Naive thymus-derived CD4-positive, alpha-beta T cell (primary cell): Measurements from ENCODE around the gene WDFY3. TPM values are rescaled to one million over a fixed set of nuclear protein-coding genes. Genes with fewer than 3 reads are reported as not detected.

ENCODE experiments used
- ATAC-seq: fragments of 150-1000 bp; cut with Tn5 transposase; 2 replicates; pipeline ENCODE4 v1.10.0; 2021; ENCODE audit warnings: mild to moderate bottlenecking, moderate library complexity
- CTCF ChIA-PET: fragments of 350-600 bp; sonication (Branson Sonifier 250); formaldehyde crosslinking; loops from one replicate; lab custom pipeline; 2021; ENCODE audit warnings: antibody characterized with exemption; lab: Charles Lee
- POLR2A ChIA-PET: fragments of 350-600 bp; sonication (Branson Sonifier 250); formaldehyde crosslinking; loops from one replicate; lab custom pipeline; 2021; ENCODE audit warnings: antibody characterized with exemption, inconsistent platforms; lab: Charles Lee
- DNase-seq, 9 donors: peaks; one replicate each; pipeline versions ENCODE4 v3.0.0 to v3.0.0-alpha.2; 2020 to 2022; ENCODE audit warnings: mixed read lengths in 1 of 9
- H3K27ac ChIP-seq: one replicate; pipeline ENCODE4 v1.7.0; 2013; ENCODE audit warnings: mild to moderate bottlenecking, low read depth, low read length, moderate library complexity
- H3K27me3 ChIP-seq, 2 donors: one replicate each; pipeline ENCODE4 v1.7.0; 2013; ENCODE audit warnings: low read length in 2 of 2, mild to moderate bottlenecking in 2 of 2, moderate library complexity in 2 of 2; ENCODE audit not compliant: control insufficient read depth in 2 of 2, insufficient read depth in 2 of 2
- H3K36me3 ChIP-seq, 3 experiments: 1 replicate in 2 of 3; 2 replicates in 1 of 3; pipeline ENCODE4 v1.7.0; 2013; ENCODE audit warnings: low read length in 3 of 3, mild to moderate bottlenecking in 3 of 3, moderate library complexity in 1 of 3; ENCODE audit not compliant: insufficient read depth in 3 of 3, control insufficient read depth in 2 of 3
- H3K4me1 ChIP-seq, 2 donors: one replicate each; pipeline ENCODE4 v1.7.0; 2013; ENCODE audit warnings: low read length in 2 of 2, mild to moderate bottlenecking in 2 of 2, moderate library complexity in 1 of 2; ENCODE audit not compliant: control insufficient read depth in 2 of 2, insufficient read depth in 2 of 2
- H3K4me3 ChIP-seq: 2 replicates; pipeline ENCODE4 v1.7.0; 2013; ENCODE audit warnings: mild to moderate bottlenecking, low read length
- H3K9me3 ChIP-seq, 3 experiments: 1 replicate in 2 of 3; 2 replicates in 1 of 3; pipeline ENCODE4 v1.7.0; 2013; ENCODE audit warnings: low read length in 3 of 3; ENCODE audit not compliant: control insufficient read depth in 2 of 3
- H3K27ac Mint-ChIP-seq, 9 donors: one replicate each; pipeline ENCODE4 v1.8.0; 2020 to 2022; ENCODE audit warnings: mixed read lengths in 9 of 9, mild to moderate bottlenecking in 8 of 9, moderate library complexity in 5 of 9, inconsistent platforms in 2 of 9
- H3K27me3 Mint-ChIP-seq, 5 donors: one replicate each; pipeline ENCODE4 v1.8.0; 2021 to 2022; ENCODE audit warnings: mixed read lengths in 5 of 5, mild to moderate bottlenecking in 1 of 5
- H3K36me3 Mint-ChIP-seq, 5 donors: one replicate each; pipeline ENCODE4 v1.8.0; 2020 to 2022; ENCODE audit warnings: mixed read lengths in 5 of 5, mild to moderate bottlenecking in 3 of 5, inconsistent platforms in 1 of 5
- H3K4me1 Mint-ChIP-seq, 7 donors: one replicate each; pipeline ENCODE4 v1.8.0; 2020 to 2022; ENCODE audit warnings: mixed read lengths in 7 of 7, mild to moderate bottlenecking in 3 of 7, inconsistent platforms in 1 of 7
- H3K4me3 Mint-ChIP-seq, 10 donors: one replicate each; pipeline ENCODE4 v1.8.0; 2020 to 2022; ENCODE audit warnings: mild to moderate bottlenecking in 10 of 10, mixed read lengths in 10 of 10, moderate library complexity in 6 of 10, inconsistent platforms in 2 of 10
- H3K9me3 Mint-ChIP-seq, 11 donors: one replicate each; pipeline ENCODE4 v1.8.0; 2020 to 2022; ENCODE audit warnings: mixed read lengths in 11 of 11, mild to moderate bottlenecking in 4 of 11, inconsistent platforms in 1 of 11, moderate library complexity in 1 of 11
- intact Hi-C, 2 donors: fragments of 100-400 bp; cut with micrococcal nuclease; formaldehyde crosslinking; loops; one replicate each; pipeline ENCODE4 v1.15.1; 2023
- polyA plus RNA-seq, 2 donors: library from polyadenylated mRNA; unstranded; fragments of 300-500 nt; fragmentation: Illumina TruSeq; gene quantifications; one replicate each; pipeline ENCODE4 v1.2.3, GENCODE V29; 2021
- total RNA-seq, 6 experiments: library from RNA in 5 of 6; stranded (reverse) in 5 of 6; gene quantifications; 1 replicate in 5 of 6; 2 replicates in 1 of 6; pipeline ENCODE4 v1.2.3 and lab custom pipeline; 2021 to 2026

The WDFY3 gene
- total and polyA plus RNA-seq, 7 experiments from 2014 or later: 0.07 to 31.4 (median 1.6) TPM; not detected in 2

GRCh38 chr4:84856468-84857049 is 109.9 kb downstream of the WDFY3 start:
- Histone ChIP-seq H3K4me3 (no peak overlapping the region), H3K27ac (no peak overlapping the region), H3K9me3 (no peaks in the 10 kb centered on the region), H3K36me3 (no peaks in the 10 kb centered on the region), H3K4me1 (no peaks in the 10 kb centered on the region), H3K27me3 (no peaks in the 10 kb centered on the region)
- DNase-seq (no peak), ATAC-seq (no peak)
- intact Hi-C loops: no loop called here
- no peaks in the 10 kb centered on the region for H3K4me1 Mint-ChIP-seq
- H3K27ac Mint-ChIP-seq: no peak overlapping the region
- no peaks in the 10 kb centered on the region for H3K36me3 Mint-ChIP-seq
- CTCF ChIA-PET: no interaction called here
- no peaks in the 10 kb centered on the region for H3K9me3 Mint-ChIP-seq
- POLR2A ChIA-PET: no interaction called here
- no peak overlapping the region for H3K4me3 Mint-ChIP-seq
- no peaks in the 10 kb centered on the region for H3K27me3 Mint-ChIP-seq

GRCh38 chr4:84855774-84856173 is 110.7 kb downstream of the WDFY3 start:
- H3K27me3 ChIP-seq: no peaks in the 10 kb centered on the region
- no peaks in the 10 kb centered on the region for H3K36me3 ChIP-seq
- no peak for ATAC-seq
- Mint-ChIP-seq H3K4me3 (no peak overlapping the region), H3K27me3 (no peaks in the 10 kb centered on the region), H3K4me1 (no peaks in the 10 kb centered on the region), H3K9me3 (no peaks in the 10 kb centered on the region), H3K36me3 (no peaks in the 10 kb centered on the region), H3K27ac (no peak overlapping the region)
- ChIA-PET POLR2A (no interaction called here), CTCF (no interaction called here)
- no peaks in the 10 kb centered on the region for H3K4me1 ChIP-seq
- no peak overlapping the region for H3K4me3 ChIP-seq
- intact Hi-C loops: no loop called here
- H3K27ac ChIP-seq: no peak overlapping the region
- H3K9me3 ChIP-seq: no peaks in the 10 kb centered on the region
- DNase-seq: no peak

GRCh38 chr4:84852081-84852480 is 114.4 kb downstream of the WDFY3 start:
- Histone ChIP-seq H3K4me1 (no peaks in the 10 kb centered on the region), H3K36me3 (no peaks in the 10 kb centered on the region), H3K4me3 (no peak overlapping the region), H3K27ac (no peak overlapping the region), H3K27me3 (no peaks in the 10 kb centered on the region), H3K9me3 (no peaks in the 10 kb centered on the region)
- ATAC-seq (no peak), DNase-seq (no peak)
- Mint-ChIP-seq H3K27ac (no peak overlapping the region), H3K4me3 (no peak overlapping the region), H3K36me3 (no peaks in the 10 kb centered on the region), H3K27me3 (no peaks in the 10 kb centered on the region), H3K9me3 (no peaks in the 10 kb centered on the region), H3K4me1 (peaks cover 0 to 1% (median 0%) of the 10 kb centered on the region in 7 donors)
- ChIA-PET CTCF (no interaction called here), POLR2A (no interaction called here)
- intact Hi-C loops: no loop called here

- Mint-ChIP-seq H3K27ac (no peak overlapping the region), H3K27me3 (no peaks in the 10 kb centered on the region), H3K36me3 (no peaks in the 10 kb centered on the region), H3K9me3 (peaks cover 0 to 2% (median 0%) of the 10 kb centered on the region in 11 donors), H3K4me1 (peaks cover 0 to 1% (median 0%) of the 10 kb centered on the region in 7 donors), H3K4me3 (no peak overlapping the region)
- POLR2A ChIA-PET: no interaction called here
- H3K9me3 ChIP-seq: no peaks in the 10 kb centered on the region
- intact Hi-C loops: no loop called here
- CTCF ChIA-PET: no interaction called here
- ATAC-seq: no peak
- DNase-seq: no peak
- no peak overlapping the region for H3K27ac ChIP-seq
- no peaks in the 10 kb centered on the region for H3K27me3 ChIP-seq
- no peaks in the 10 kb centered on the region for H3K4me1 ChIP-seq
- H3K4me3 ChIP-seq: no peak overlapping the region
- H3K36me3 ChIP-seq: no peaks in the 10 kb centered on the region
Measured at GRCh38 chr4:84849051-84849640, 117.3 kb downstream of the WDFY3 start.

- DNase-seq: no peak
- H3K36me3 ChIP-seq: no peaks in the 10 kb centered on the region
- H3K4me1 Mint-ChIP-seq: peaks cover 0 to 1% (median 0%) of the 10 kb centered on the region in 7 donors
- no peaks in the 10 kb centered on the region for H3K27me3 ChIP-seq
- H3K4me1 ChIP-seq: no peaks in the 10 kb centered on the region
- ChIA-PET POLR2A (no interaction called here), CTCF (no interaction called here)
- H3K36me3 Mint-ChIP-seq: no peaks in the 10 kb centered on the region
- H3K27ac ChIP-seq: no peak overlapping the region
- ATAC-seq: no peak
- peaks cover 0 to 2% (median 0%) of the 10 kb centered on the region in 11 donors for H3K9me3 Mint-ChIP-seq
- no peak overlapping the region for H3K27ac Mint-ChIP-seq
- no peak overlapping the region for H3K4me3 ChIP-seq
- H3K9me3 ChIP-seq: no peaks in the 10 kb centered on the region
- no peak overlapping the region for H3K4me3 Mint-ChIP-seq
- intact Hi-C loops: no loop called here
- H3K27me3 Mint-ChIP-seq: no peaks in the 10 kb centered on the region
Measured at GRCh38 chr4:84848432-84848831, 118.1 kb downstream of the WDFY3 start.

- intact Hi-C loops: no loop called here
- DNase-seq (no peak), ATAC-seq (no peak)
- Histone ChIP-seq H3K36me3 (no peaks in the 10 kb centered on the region), H3K4me1 (no peaks in the 10 kb centered on the region), H3K27ac (no peak overlapping the region), H3K27me3 (no peaks in the 10 kb centered on the region), H3K4me3 (no peak overlapping the region), H3K9me3 (no peaks in the 10 kb centered on the region)
- Mint-ChIP-seq H3K9me3 (peaks cover 0 to 2% (median 0%) of the 10 kb centered on the region in 11 donors), H3K4me3 (no peak overlapping the region), H3K27ac (no peak overlapping the region), H3K4me1 (peaks cover 0 to 1% (median 0%) of the 10 kb centered on the region in 7 donors), H3K36me3 (no peaks in the 10 kb centered on the region), H3K27me3 (no peaks in the 10 kb centered on the region)
- CTCF ChIA-PET: no interaction called here
- POLR2A ChIA-PET: no interaction called here
Measured at GRCh38 chr4:84847978-84848377, 118.5 kb downstream of the WDFY3 start.

GRCh38 chr4:84846985-84847384 is 119.5 kb downstream of the WDFY3 start:
- H3K27me3 ChIP-seq: no peaks in the 10 kb centered on the region
- DNase-seq (no peak), ATAC-seq (no peak)
- no peak overlapping the region for H3K4me3 ChIP-seq
- ChIA-PET CTCF (no interaction called here), POLR2A (no interaction called here)
- Mint-ChIP-seq H3K36me3 (no peaks in the 10 kb centered on the region), H3K4me1 (peaks cover 0 to 1% (median 0%) of the 10 kb centered on the region in 7 donors), H3K27me3 (no peaks in the 10 kb centered on the region), H3K27ac (no peak overlapping the region), H3K4me3 (no peak overlapping the region), H3K9me3 (peaks cover 0 to 2% (median 0%) of the 10 kb centered on the region in 11 donors)
- H3K36me3 ChIP-seq: no peaks in the 10 kb centered on the region
- no peaks in the 10 kb centered on the region for H3K4me1 ChIP-seq
- H3K9me3 ChIP-seq: no peaks in the 10 kb centered on the region
- intact Hi-C loops: no loop called here
- H3K27ac ChIP-seq: no peak overlapping the region
